K562 (cell line): ENCODE measurements around the gene SLC38A1. TPM values are rescaled to one million over a fixed set of nuclear protein-coding genes. Genes with fewer than 3 reads are reported as not detected.
A peak's percentile ranks its signal among the peaks of the same experiment; 100 is the strongest.

ENCODE experiments used
- SMAD1 ChIP-seq: fragments of 150-350 bp; IDR thresholded peaks from 2 replicates; pipeline ENCODE4 v1.6.1; 2014; ENCODE audit warnings: low read length, low read depth; ENCODE audit not compliant: partially characterized antibody
- SP2 ChIP-seq: IDR thresholded peaks from 2 replicates; pipeline ENCODE4 v1.6.1; 2011; ENCODE audit warnings: mild to moderate bottlenecking, low read depth, low read length, moderate library complexity; ENCODE audit not compliant: poor library complexity, severe bottlenecking; ENCODE audit errors: extremely low read depth
- ZNF444 ChIP-seq: fragments of 250-450 bp; sonication (Bioruptor Pico); IDR thresholded peaks from 2 replicates; pipeline ENCODE4 v1.4.0; 2020; ENCODE audit warnings: mild to moderate bottlenecking, moderate library complexity
- polyA plus RNA-seq, 8 experiments: library from polyadenylated mRNA; depleted of rRNA in 4 of 8; stranded (reverse) in 5 of 8; unstranded in 3 of 8; fragments of >200 nt; fragmentation: Nextera tagmentation in 2 of 8; fragmentation: Illumina TruSeq in 1 of 8; extraction: Ambion mirVana in 2 of 8; extraction: Trizol in 1 of 8; gene quantifications; 2 replicates each; pipeline versions ENCODE4 v1.2.1 to v1.2.3, GENCODE V29; 2011 to 2014; ENCODE audit warnings: inconsistent platforms in 1 of 8, missing spikeins in 1 of 8
- total RNA-seq, 7 experiments: library from RNA; depleted of rRNA in 6 of 7; stranded (reverse); fragments of >200 nt in 6 of 7; fragmentation: Illumina TruSeq in 2 of 7; extraction: Trizol in 2 of 7; gene quantifications; 2 replicates each; pipeline versions ENCODE4 v1.2.1 to v1.2.3, GENCODE V29; 2011 to 2021; ENCODE audit warnings: low replicate concordance in 1 of 7
- TF ChIP-seq, protein P1 (sequence below): sonication (generic); formaldehyde crosslinking; IDR thresholded peaks from 2 replicates; pipeline ENCODE4 v1.8.1; 2023; ENCODE audit warnings: mild to moderate bottlenecking, missing genetic modification reagents
- TF ChIP-seq, protein P2 (sequence below): fragments of 250-450 bp; sonication (Bioruptor Pico); IDR thresholded peaks from 2 replicates; pipeline ENCODE4 v1.8.0; 2021; ENCODE audit warnings: borderline replicate concordance, mild to moderate bottlenecking, moderate library complexity; ENCODE audit not compliant: poor library complexity, severe bottlenecking
- TF ChIP-seq, protein P3 (sequence below): fragments of 250-450 bp; sonication (Bioruptor Pico); IDR thresholded peaks from 2 replicates; pipeline ENCODE4 v1.4.0; 2020; ENCODE audit warnings: mild to moderate bottlenecking, moderate library complexity
- TF ChIP-seq, protein P4 (sequence below): fragments of 250-450 bp; sonication (Bioruptor Pico); IDR thresholded peaks from 2 replicates; pipeline ENCODE4 v1.5.0; 2022; ENCODE audit warnings: mild to moderate bottlenecking
- TF ChIP-seq, protein P5 (sequence below): sonication (generic); formaldehyde crosslinking; IDR thresholded peaks from 2 replicates; pipeline ENCODE4 v1.4.0; 2020; ENCODE audit warnings: mild to moderate bottlenecking, missing genetic modification reagents
- TF ChIP-seq, protein P6 (sequence below): fragments of 250-450 bp; sonication (Bioruptor Pico); IDR thresholded peaks from 2 replicates; pipeline ENCODE4 v1.5.0; 2020; ENCODE audit warnings: mild to moderate bottlenecking

Gene SLC38A1
- total and polyA plus RNA-seq, 9 of the 15 experiments (the other 6 are each of a cell fraction or from before 2014, with no cell fraction given) = 51.9 to 112 (median 75.0) TPM

DNA sequence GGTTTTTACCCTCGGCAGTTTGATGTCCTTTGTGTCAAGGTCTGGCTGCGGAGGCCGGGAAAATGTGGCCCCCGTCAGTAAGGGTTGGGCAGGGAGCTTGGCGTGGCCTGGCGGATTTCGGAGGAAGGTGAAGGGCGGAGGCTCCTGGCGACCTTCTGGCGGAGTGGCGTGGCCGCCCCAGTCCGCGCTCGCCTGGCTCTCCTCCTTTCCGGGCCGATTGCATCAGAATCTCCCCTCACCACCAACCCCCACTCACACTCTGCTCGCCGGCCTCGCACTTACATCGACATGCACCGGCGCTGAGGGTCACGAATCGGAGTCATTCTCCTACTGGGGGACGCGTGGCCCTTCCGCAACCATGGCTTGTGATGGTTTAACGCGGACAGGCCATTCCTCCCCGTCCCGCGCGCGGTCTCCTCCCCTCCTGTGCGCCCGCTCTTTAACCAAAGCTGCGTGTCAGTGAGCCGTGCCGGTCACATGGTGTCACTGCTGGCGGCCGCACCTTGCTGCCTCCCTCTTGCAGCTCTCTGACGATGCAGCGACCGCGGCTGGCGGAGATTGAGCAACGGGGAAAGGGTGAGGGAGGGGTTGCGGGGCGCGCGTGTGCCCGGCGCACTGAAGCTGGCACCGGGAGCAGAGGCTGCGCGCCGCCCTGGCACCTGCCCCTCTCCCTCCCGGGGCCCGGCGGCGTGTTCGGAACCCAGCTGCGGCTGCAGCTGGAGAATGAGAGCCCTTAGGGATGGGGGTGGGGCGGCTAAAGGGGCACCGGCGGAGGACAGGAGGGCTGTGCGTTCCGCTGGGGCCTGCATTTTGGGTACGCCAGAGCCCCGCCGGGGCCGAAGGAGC lies at the start of gene SLC38A1 (continued):
- TF ChIP-seq, protein P1, sequence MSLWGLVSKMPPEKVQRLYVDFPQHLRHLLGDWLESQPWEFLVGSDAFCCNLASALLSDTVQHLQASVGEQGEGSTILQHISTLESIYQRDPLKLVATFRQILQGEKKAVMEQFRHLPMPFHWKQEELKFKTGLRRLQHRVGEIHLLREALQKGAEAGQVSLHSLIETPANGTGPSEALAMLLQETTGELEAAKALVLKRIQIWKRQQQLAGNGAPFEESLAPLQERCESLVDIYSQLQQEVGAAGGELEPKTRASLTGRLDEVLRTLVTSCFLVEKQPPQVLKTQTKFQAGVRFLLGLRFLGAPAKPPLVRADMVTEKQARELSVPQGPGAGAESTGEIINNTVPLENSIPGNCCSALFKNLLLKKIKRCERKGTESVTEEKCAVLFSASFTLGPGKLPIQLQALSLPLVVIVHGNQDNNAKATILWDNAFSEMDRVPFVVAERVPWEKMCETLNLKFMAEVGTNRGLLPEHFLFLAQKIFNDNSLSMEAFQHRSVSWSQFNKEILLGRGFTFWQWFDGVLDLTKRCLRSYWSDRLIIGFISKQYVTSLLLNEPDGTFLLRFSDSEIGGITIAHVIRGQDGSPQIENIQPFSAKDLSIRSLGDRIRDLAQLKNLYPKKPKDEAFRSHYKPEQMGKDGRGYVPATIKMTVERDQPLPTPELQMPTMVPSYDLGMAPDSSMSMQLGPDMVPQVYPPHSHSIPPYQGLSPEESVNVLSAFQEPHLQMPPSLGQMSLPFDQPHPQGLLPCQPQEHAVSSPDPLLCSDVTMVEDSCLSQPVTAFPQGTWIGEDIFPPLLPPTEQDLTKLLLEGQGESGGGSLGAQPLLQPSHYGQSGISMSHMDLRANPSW (CRISPR knock-in tag) = no peak
- TF ChIP-seq, protein P2, sequence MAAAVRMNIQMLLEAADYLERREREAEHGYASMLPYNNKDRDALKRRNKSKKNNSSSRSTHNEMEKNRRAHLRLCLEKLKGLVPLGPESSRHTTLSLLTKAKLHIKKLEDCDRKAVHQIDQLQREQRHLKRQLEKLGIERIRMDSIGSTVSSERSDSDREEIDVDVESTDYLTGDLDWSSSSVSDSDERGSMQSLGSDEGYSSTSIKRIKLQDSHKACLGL (CRISPR knock-in tag) = no peak
- TF ChIP-seq SMAD1 = peak; percentile 38
- TF ChIP-seq, protein P3, sequence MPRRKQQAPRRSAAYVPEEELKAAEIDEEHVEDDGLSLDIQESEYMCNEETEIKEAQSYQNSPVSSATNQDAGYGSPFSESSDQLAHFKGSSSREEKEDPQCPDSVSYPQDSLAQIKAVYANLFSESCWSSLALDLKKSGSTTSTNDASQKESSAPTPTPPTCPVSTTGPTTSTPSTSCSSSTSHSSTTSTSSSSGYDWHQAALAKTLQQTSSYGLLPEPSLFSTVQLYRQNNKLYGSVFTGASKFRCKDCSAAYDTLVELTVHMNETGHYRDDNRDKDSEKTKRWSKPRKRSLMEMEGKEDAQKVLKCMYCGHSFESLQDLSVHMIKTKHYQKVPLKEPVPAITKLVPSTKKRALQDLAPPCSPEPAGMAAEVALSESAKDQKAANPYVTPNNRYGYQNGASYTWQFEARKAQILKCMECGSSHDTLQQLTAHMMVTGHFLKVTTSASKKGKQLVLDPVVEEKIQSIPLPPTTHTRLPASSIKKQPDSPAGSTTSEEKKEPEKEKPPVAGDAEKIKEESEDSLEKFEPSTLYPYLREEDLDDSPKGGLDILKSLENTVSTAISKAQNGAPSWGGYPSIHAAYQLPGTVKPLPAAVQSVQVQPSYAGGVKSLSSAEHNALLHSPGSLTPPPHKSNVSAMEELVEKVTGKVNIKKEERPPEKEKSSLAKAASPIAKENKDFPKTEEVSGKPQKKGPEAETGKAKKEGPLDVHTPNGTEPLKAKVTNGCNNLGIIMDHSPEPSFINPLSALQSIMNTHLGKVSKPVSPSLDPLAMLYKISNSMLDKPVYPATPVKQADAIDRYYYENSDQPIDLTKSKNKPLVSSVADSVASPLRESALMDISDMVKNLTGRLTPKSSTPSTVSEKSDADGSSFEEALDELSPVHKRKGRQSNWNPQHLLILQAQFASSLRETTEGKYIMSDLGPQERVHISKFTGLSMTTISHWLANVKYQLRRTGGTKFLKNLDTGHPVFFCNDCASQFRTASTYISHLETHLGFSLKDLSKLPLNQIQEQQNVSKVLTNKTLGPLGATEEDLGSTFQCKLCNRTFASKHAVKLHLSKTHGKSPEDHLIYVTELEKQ (CRISPR knock-in tag) = no peak
- no peak for TF ChIP-seq SP2
- TF ChIP-seq, protein P4, sequence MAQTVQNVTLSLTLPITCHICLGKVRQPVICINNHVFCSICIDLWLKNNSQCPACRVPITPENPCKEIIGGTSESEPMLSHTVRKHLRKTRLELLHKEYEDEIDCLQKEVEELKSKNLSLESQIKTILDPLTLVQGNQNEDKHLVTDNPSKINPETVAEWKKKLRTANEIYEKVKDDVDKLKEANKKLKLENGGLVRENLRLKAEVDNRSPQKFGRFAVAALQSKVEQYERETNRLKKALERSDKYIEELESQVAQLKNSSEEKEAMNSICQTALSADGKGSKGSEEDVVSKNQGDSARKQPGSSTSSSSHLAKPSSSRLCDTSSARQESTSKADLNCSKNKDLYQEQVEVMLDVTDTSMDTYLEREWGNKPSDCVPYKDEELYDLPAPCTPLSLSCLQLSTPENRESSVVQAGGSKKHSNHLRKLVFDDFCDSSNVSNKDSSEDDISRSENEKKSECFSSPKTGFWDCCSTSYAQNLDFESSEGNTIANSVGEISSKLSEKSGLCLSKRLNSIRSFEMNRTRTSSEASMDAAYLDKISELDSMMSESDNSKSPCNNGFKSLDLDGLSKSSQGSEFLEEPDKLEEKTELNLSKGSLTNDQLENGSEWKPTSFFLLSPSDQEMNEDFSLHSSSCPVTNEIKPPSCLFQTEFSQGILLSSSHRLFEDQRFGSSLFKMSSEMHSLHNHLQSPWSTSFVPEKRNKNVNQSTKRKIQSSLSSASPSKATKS (CRISPR knock-in tag) = no peak
- TF ChIP-seq, protein P5, sequence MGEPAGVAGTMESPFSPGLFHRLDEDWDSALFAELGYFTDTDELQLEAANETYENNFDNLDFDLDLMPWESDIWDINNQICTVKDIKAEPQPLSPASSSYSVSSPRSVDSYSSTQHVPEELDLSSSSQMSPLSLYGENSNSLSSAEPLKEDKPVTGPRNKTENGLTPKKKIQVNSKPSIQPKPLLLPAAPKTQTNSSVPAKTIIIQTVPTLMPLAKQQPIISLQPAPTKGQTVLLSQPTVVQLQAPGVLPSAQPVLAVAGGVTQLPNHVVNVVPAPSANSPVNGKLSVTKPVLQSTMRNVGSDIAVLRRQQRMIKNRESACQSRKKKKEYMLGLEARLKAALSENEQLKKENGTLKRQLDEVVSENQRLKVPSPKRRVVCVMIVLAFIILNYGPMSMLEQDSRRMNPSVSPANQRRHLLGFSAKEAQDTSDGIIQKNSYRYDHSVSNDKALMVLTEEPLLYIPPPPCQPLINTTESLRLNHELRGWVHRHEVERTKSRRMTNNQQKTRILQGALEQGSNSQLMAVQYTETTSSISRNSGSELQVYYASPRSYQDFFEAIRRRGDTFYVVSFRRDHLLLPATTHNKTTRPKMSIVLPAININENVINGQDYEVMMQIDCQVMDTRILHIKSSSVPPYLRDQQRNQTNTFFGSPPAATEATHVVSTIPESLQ (CRISPR knock-in tag) = peak; percentile 92
- no peak for TF ChIP-seq ZNF444 (CRISPR knock-in tag)
- TF ChIP-seq, protein P6, sequence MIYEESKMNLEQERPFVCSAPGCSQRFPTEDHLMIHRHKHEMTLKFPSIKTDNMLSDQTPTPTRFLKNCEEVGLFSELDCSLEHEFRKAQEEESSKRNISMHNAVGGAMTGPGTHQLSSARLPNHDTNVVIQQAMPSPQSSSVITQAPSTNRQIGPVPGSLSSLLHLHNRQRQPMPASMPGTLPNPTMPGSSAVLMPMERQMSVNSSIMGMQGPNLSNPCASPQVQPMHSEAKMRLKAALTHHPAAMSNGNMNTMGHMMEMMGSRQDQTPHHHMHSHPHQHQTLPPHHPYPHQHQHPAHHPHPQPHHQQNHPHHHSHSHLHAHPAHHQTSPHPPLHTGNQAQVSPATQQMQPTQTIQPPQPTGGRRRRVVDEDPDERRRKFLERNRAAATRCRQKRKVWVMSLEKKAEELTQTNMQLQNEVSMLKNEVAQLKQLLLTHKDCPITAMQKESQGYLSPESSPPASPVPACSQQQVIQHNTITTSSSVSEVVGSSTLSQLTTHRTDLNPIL (CRISPR knock-in tag) = no peak
